GM23248 (cell line): Measurements from ENCODE around the gene PFKFB1. TPM values are rescaled to one million over a fixed set of nuclear protein-coding genes. Genes with fewer than 3 reads are reported as not detected.

ENCODE experiments used
- DNase-seq: peaks from one replicate; pipeline ENCODE4 v3.0.0-alpha.2; 2015
- H2AFZ ChIP-seq: fragments of 200-600 bp; sonication (generic); 2 replicates; pipeline ENCODE4 v1.6.1; 2016; ENCODE audit warnings: antibody characterized with exemption
- H3F3A ChIP-seq: fragments of 200-600 bp; sonication (generic); 2 replicates; pipeline ENCODE4 v1.6.1; 2016; ENCODE audit warnings: mild to moderate bottlenecking, antibody characterized with exemption, mixed run types; ENCODE audit not compliant: insufficient read depth
- H3K27ac ChIP-seq: fragments of 200-600 bp; sonication (generic); 2 replicates; pipeline ENCODE4 v1.5.1; 2016; ENCODE audit warnings: mild to moderate bottlenecking
- H3K27me3 ChIP-seq: fragments of 200-600 bp; sonication (generic); replicated peaks from 2 replicates; pipeline ENCODE4 v1.6.1; 2016; ENCODE audit warnings: mild to moderate bottlenecking; ENCODE audit not compliant: insufficient read depth
- H3K36me3 ChIP-seq: fragments of 200-600 bp; sonication (generic); 2 replicates; pipeline ENCODE4 v1.6.1; 2016; ENCODE audit warnings: low read depth, mild to moderate bottlenecking
- H3K4me1 ChIP-seq: fragments of 200-600 bp; sonication (generic); 2 replicates; pipeline ENCODE4 v1.6.1; 2016; ENCODE audit warnings: mild to moderate bottlenecking; ENCODE audit not compliant: insufficient read depth
- H3K4me2 ChIP-seq: fragments of 200-600 bp; sonication (generic); one replicate; pipeline ENCODE4 v1.6.1; 2016; ENCODE audit warnings: mild to moderate bottlenecking; ENCODE audit not compliant: unreplicated experiment
- H3K4me3 ChIP-seq: fragments of 200-600 bp; sonication (generic); 2 replicates; pipeline ENCODE4 v1.5.1; 2016; ENCODE audit warnings: mild to moderate bottlenecking
- H3K79me2 ChIP-seq: fragments of 200-600 bp; sonication (generic); 2 replicates; pipeline ENCODE4 v1.6.1; 2016; ENCODE audit warnings: mild to moderate bottlenecking; ENCODE audit not compliant: insufficient read depth
- H3K9ac ChIP-seq: fragments of 200-600 bp; sonication (generic); 2 replicates; pipeline ENCODE4 v1.6.1; 2016; ENCODE audit warnings: mild to moderate bottlenecking
- H3K9me2 ChIP-seq: fragments of 200-600 bp; sonication (generic); 2 replicates; pipeline ENCODE4 v1.6.1; 2016; ENCODE audit warnings: mixed run types, mild to moderate bottlenecking, moderate library complexity; ENCODE audit not compliant: insufficient read depth
- H3K9me3 ChIP-seq: fragments of 200-600 bp; sonication (generic); one replicate; pipeline ENCODE4 v1.6.1; 2017; ENCODE audit warnings: low read depth
- H4K20me1 ChIP-seq: fragments of 200-600 bp; sonication (generic); 2 replicates; pipeline ENCODE4 v1.6.0; 2016; ENCODE audit not compliant: insufficient read depth
- EZH2 ChIP-seq: fragments of 200-600 bp; sonication (generic); IDR thresholded peaks from 2 replicates; pipeline ENCODE4 v1.6.1; 2018; ENCODE audit warnings: antibody characterized with exemption, mild to moderate bottlenecking; ENCODE audit not compliant: insufficient read depth, poor library complexity, severe bottlenecking
- EZH2phosphoT487 ChIP-seq: fragments of 200-600 bp; sonication (generic); IDR thresholded peaks from 2 replicates; pipeline ENCODE4 v1.6.1; 2018; ENCODE audit warnings: antibody characterized with exemption, moderate library complexity, mild to moderate bottlenecking, low read depth; ENCODE audit not compliant: insufficient read depth
- WGBS, 2 experiments: methylation state at CpG; one replicate each; pipeline ENCODE4 v1.1.6; 2015 to 2017; ENCODE audit warnings: low lambda C conversion rate in 2 of 2, low coverage in 1 of 2; ENCODE audit errors: missing lambda C conversion rate in 2 of 2; 5-methylcytosine and 5-hydroxymethylcytosine counted together
- in situ Hi-C: fragments of 300-500 bp; cut with MboI; formaldehyde crosslinking; loops from 2 replicates; pipeline ENCODE4 v1.15.0; 2020
- polyA plus RNA-seq: library from polyadenylated mRNA; unstranded; fragments of >200 nt; fragmentation: Nextera tagmentation; extraction: Ambion mirVana; gene quantifications from 2 replicates; pipeline ENCODE4 v1.2.1, GENCODE V29; 2016
- total RNA-seq: library from RNA; depleted of rRNA; stranded (reverse); fragments of >200 nt; shearing (Covaris generic); gene quantifications from 2 replicates; pipeline ENCODE4 v1.2.3, GENCODE V29; 2014

PFKFB1 gene
- total and polyA plus RNA-seq, 2 experiments from 2014 or later, result not detected

DNA sequence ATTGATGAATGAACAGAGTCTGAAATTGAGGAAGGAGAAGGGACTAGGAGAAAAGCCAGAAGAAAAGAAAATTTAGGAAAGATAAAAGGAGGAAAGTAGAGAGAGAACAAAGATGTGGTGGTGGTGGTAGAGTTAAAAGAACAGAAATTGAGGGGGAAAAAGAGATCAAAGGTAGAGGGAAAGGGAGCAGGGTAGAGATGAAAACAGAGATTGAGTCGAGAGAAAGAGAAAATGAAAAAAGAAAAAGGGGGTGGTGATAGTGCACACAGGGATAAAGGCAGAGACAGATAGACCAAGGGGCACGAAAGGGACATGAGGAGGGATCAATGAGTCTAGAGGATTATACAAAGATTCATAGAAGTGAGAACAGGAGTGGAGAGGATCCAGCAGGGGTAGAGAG is 32.9 kb upstream of the PFKFB1 start:
- no peaks in the 10 kb centered on the region for H3K36me3 ChIP-seq

DNA sequence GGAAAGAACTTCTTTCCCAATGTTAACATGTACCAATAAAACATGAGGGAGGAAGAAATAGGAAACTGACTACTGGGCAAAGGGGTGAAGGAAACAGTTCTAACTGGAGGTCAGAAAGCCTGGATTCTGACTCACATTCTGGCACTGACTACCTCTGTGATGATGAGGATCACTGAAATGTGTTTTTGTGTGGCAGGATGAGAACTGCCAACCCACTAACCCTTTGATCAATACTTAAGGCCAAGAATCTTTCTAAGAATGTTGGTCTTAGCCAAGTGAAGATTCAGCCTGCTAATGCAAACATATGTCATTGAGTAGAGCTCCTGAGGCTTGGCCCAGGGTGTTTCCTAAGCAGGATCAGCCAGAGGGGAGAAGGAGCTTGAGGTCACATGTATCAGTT is 32.2 kb upstream of the PFKFB1 start:
- Histone ChIP-seq H3K36me3 (no peaks in the 10 kb centered on the region), H3K27me3 (no peaks in the 10 kb centered on the region), H3K4me3 (no peak overlapping the region), H3K4me1 (no peaks in the 10 kb centered on the region), H3K9ac (no peak overlapping the region), H3K9me3 (no peaks in the 10 kb centered on the region), H2AFZ (no peak overlapping the region), H3K4me2 (no peak overlapping the region), H3K79me2 (no peaks in the 10 kb centered on the region), H3F3A (no peaks in the 10 kb centered on the region), H3K27ac (no peak overlapping the region), H4K20me1 (no peaks in the 10 kb centered on the region), H3K9me2 (no peaks in the 10 kb centered on the region)
- peak; percentile 26 for DNase-seq
- TF ChIP-seq EZH2 (no peak), EZH2phosphoT487 (no peak)
- in situ Hi-C loops, result no loop called here

More for the DNA sequence above, 32.9 kb upstream of the PFKFB1 start:
- Histone ChIP-seq H3K4me2 (no peak overlapping the region), H2AFZ (no peak overlapping the region), H3K4me1 (no peaks in the 10 kb centered on the region), H3K4me3 (no peak overlapping the region), H3K79me2 (no peaks in the 10 kb centered on the region), H3F3A (no peaks in the 10 kb centered on the region), H3K9ac (no peak overlapping the region), H3K9me3 (no peaks in the 10 kb centered on the region), H3K27ac (no peak overlapping the region), H3K9me2 (no peaks in the 10 kb centered on the region), H4K20me1 (no peaks in the 10 kb centered on the region), H3K27me3 (no peaks in the 10 kb centered on the region)
- in situ Hi-C loops, result no loop called here
- TF ChIP-seq EZH2, result no peak
- no peak for TF ChIP-seq EZH2phosphoT487
- DNase-seq, result no peak
- WGBS, 2 experiments, result 38 to 45% methylated on average over 2 of the region's 2 CpGs

DNA sequence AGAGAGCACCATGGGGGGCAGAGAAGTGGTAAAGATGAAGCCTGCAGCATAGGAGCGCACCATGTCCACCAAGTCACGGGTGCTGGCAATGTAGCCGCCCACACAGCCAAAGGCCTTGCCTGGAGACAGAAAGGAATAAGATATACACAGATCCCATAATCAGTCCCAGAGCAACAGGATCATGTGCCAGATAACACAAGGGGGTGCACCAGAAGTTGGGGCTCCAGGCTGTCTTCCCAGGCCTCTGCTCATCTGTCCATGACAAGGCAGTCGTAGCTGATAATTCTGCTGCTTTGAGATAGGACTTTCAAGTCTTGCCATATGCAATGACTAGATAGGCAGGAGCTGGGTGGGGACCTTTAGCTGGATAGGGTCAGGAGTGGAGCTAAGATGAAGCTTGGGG is 20.9 kb upstream of the PFKFB1 start:
- DNase-seq, result no peak
- 50 to 84% methylated on average over 1 to 4 of the region's 4 CpGs for WGBS, 2 experiments
- H3K79me2 ChIP-seq, result no peaks in the 10 kb centered on the region
- no peaks in the 10 kb centered on the region for H3K27me3 ChIP-seq
- TF ChIP-seq EZH2 (no peak), EZH2phosphoT487 (no peak)
- H3K36me3 ChIP-seq, result no peaks in the 10 kb centered on the region
- H3K4me3 ChIP-seq, result no peak overlapping the region
- in situ Hi-C loops, result no loop called here
- no peaks in the 10 kb centered on the region for H4K20me1 ChIP-seq
- H3K4me2 ChIP-seq, result no peak overlapping the region
- no peak overlapping the region for H3K9ac ChIP-seq
- H3K9me2 ChIP-seq, result no peaks in the 10 kb centered on the region
- H2AFZ ChIP-seq, result no peak overlapping the region
- no peaks in the 10 kb centered on the region for H3K9me3 ChIP-seq
- no peak overlapping the region for H3K27ac ChIP-seq
- H3K4me1 ChIP-seq, result no peaks in the 10 kb centered on the region
- no peaks in the 10 kb centered on the region for H3F3A ChIP-seq

DNA sequence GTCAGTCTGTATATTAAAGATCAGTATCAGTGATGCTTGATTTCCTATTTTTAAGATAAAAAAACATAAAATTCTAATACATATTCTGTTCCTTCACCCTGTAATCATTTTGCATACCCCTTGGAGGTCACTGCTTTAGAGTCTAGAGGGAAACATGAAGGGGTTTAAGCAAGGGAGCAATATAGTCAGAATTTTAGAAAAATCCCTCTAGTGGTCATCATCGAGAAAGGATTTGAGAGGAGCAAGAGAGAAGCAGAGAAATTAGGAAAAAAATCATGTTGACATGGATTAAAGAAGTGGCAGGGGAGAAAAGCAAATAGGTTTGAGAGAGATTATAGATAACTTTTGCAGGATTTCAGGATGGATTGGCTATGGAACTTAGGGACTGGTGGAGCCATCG is 17.3 kb upstream of the PFKFB1 start:
- Histone ChIP-seq H3K4me1 (0 out of 2 replicates have a peak, but pooled peaks cover 5% of the 10 kb centered on the region), H2AFZ (no peak overlapping the region), H3K9me3 (no peaks in the 10 kb centered on the region), H3K9ac (no peak overlapping the region), H3K36me3 (no peaks in the 10 kb centered on the region), H3K27me3 (no peaks in the 10 kb centered on the region), H3K4me3 (no peak overlapping the region), H3K79me2 (no peaks in the 10 kb centered on the region), H3F3A (no peaks in the 10 kb centered on the region), H3K4me2 (no peak overlapping the region), H3K9me2 (no peaks in the 10 kb centered on the region), H3K27ac (no peak overlapping the region), H4K20me1 (no peaks in the 10 kb centered on the region)
- DNase-seq, result peak; percentile 23
- no peak for TF ChIP-seq EZH2phosphoT487
- no peak for TF ChIP-seq EZH2
- WGBS, 2 experiments, result 42 to 50% methylated on average over 2 of the region's 2 CpGs
- in situ Hi-C loops, result no loop called here

DNA sequence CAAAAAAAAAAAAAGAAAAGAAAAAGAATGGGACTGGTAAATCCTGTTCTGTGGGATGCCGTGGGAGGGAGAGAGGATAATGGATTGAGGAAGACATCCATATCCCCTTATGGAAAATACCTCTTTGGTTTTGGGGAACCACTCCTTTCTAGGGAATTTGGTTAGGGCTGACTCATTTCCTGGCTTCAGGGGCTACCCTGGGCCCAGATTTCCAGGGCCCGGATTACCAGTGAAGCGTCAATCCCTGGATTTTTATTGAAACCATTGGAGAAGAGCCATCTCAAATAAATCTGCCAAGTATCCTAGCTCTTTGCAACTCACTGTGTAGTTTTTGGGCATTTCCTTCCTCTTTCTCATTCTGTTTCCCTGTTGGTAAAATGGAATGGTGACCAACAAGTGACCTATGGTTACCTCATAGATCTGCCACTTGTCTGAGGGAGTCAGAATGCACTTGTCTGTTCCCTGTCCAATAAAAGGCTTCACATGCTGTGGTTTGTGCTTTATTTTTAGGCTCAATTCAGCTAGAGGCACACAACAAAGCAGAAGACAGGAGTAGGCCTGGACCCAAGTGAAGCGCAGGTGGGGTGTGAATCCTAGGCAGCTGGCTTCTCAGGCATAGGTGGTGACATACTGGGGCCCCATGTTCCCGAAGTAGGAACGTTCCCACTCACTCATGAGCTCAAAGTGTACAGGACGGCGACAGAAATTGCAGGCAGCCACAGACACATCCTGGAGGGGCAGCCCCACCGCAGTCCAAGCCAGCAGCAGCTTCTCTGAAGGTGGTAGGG is 14.8 kb upstream of the PFKFB1 start:
- peak; percentile 21 for DNase-seq
- H2AFZ ChIP-seq, result no peak overlapping the region
- H3K9me3 ChIP-seq, result no peaks in the 10 kb centered on the region
- no peak overlapping the region for H3K9ac ChIP-seq
- 71 to 73% methylated on average over 9 of the region's 9 CpGs for WGBS, 2 experiments
- 0 out of 2 replicates have a peak, but pooled peaks cover 5% of the 10 kb centered on the region for H3K4me1 ChIP-seq
- no peaks in the 10 kb centered on the region for H3K27me3 ChIP-seq
- TF ChIP-seq EZH2phosphoT487 (no peak), EZH2 (no peak)
- H3K4me2 ChIP-seq, result no peak overlapping the region
- H3K79me2 ChIP-seq, result no peaks in the 10 kb centered on the region
- no peaks in the 10 kb centered on the region for H3F3A ChIP-seq
- no peak overlapping the region for H3K27ac ChIP-seq
- no peak overlapping the region for H3K4me3 ChIP-seq
- peaks cover 3% of the 10 kb centered on the region; the same call in 1 of the 2 replicates for H3K36me3 ChIP-seq
- in situ Hi-C loops, result no loop called here
- H3K9me2 ChIP-seq, result no peaks in the 10 kb centered on the region
- no peaks in the 10 kb centered on the region for H4K20me1 ChIP-seq
